Sigmoid colon (tissue), 7 donors: Measurements from ENCODE around the gene KLHL12. TPM values are rescaled to one million over a fixed set of nuclear protein-coding genes. Genes with fewer than 3 reads are reported as not detected.

Experiments used
- polyA plus RNA-seq, 3 donors: library from polyadenylated mRNA; stranded (reverse); fragments of 200-250 nt; gene quantifications; one replicate each; pipeline ENCODE4 v1.2.3, GENCODE V29; 2013
- small RNA-seq, 3 donors: library from RNA; depleted of rRNA; stranded (forward); fragments of <200 nt; gene quantifications; one replicate each; pipeline ENCODE3, GENCODE V24; 2016
- total RNA-seq, 4 donors: library from RNA; depleted of rRNA; stranded (reverse); fragments of >200 nt; gene quantifications; one replicate each; pipeline ENCODE4 v1.1.0, GENCODE V29; 2016
- donor health status: healthy with polysubstance abuse.
- donor health status: Bipolar disorder and iron deficiency.
- donor health status: healthy.

Gene KLHL12
- total and polyA plus RNA-seq, 7 donors = 12.9 to 27.0 (median 18.3) TPM

Small RNA genes lying within 50 kb of the gene (small RNA-seq; reads per million reads assigned to genes)
- gene RF00019 = 0 reads per million in 3 donors

Other genes starting within 250 kb of the KLHL12 start
- gene SYT2, start 216.8 kb downstream of the KLHL12 start, total RNA-seq = under 1 TPM in 1 of 4 donors, not detected in 3; 0.16 TPM
- gene SYT2, start 216.8 kb downstream of the KLHL12 start, polyA plus RNA-seq = under 1 TPM in 1 of 3 donors, not detected in 2; 0.10 TPM
- 10 to 100 TPM; 29.7 to 68.1 (median 39.6) TPM for gene KDM5B, start 118.8 kb downstream of the KLHL12 start, total RNA-seq
- 10 to 100 TPM; 10.9 to 16.7 (median 12.0) TPM for gene KDM5B, start 118.8 kb downstream of the KLHL12 start, polyA plus RNA-seq
- gene PCAT6, start 116.3 kb downstream of the KLHL12 start, total RNA-seq = not detected
- 1 to 10 TPM in 2 of 3 donors, not detected in 1; 1.6 to 1.7 TPM for gene PCAT6, start 116.3 kb downstream of the KLHL12 start, polyA plus RNA-seq
- 1 to 10 TPM; 3.6 to 7.3 (median 4.8) TPM for gene RABIF, start 38.1 kb downstream of the KLHL12 start, total RNA-seq
- 10 to 100 TPM in 2 of 3 donors, 1 to 10 TPM in 1; 9.0 to 17.6 (median 15.0) TPM for gene RABIF, start 38.1 kb downstream of the KLHL12 start, polyA plus RNA-seq
- gene ADIPOR1, start 31.1 kb upstream of the KLHL12 start, total RNA-seq = 10 to 100 TPM; 57.4 to 76.2 (median 65.8) TPM
- gene ADIPOR1, start 31.1 kb upstream of the KLHL12 start, polyA plus RNA-seq = 10 to 100 TPM; 54.4 to 82.9 (median 79.8) TPM
- gene CYB5R1, start 40.0 kb upstream of the KLHL12 start, total RNA-seq = 10 to 100 TPM; 24.6 to 45.3 (median 36.2) TPM
- 10 to 100 TPM in 1 of 3 donors, 1 to 10 TPM in 2; 8.6 to 27.1 (median 9.6) TPM for gene CYB5R1, start 40.0 kb upstream of the KLHL12 start, polyA plus RNA-seq
- 10 to 100 TPM; 71.7 to 99.4 (median 88.2) TPM for gene TMEM183A, start 80.1 kb upstream of the KLHL12 start, total RNA-seq
- 100 to 1,000 TPM in 1 of 3 donors, 10 to 100 TPM in 2; 72.5 to 108 (median 77.5) TPM for gene TMEM183A, start 80.1 kb upstream of the KLHL12 start, polyA plus RNA-seq
- 10 to 100 TPM in 1 of 4 donors, 1 to 10 TPM in 3; 1.1 to 15.0 (median 2.8) TPM for gene PPFIA4, start 99.3 kb upstream of the KLHL12 start, total RNA-seq
- under 1 TPM in 1 of 3 donors, not detected in 2; 0.52 TPM for gene PPFIA4, start 99.3 kb upstream of the KLHL12 start, polyA plus RNA-seq
- gene MYOG, start 158.8 kb upstream of the KLHL12 start, total RNA-seq = not detected
- not detected for gene MYOG, start 158.8 kb upstream of the KLHL12 start, polyA plus RNA-seq
- gene ADORA1, start 200.5 kb upstream of the KLHL12 start, total RNA-seq = 1 to 10 TPM in 1 of 4 donors, under 1 TPM in 1, not detected in 2; 0.33 to 1.1 TPM
- gene ADORA1, start 200.5 kb upstream of the KLHL12 start, polyA plus RNA-seq = 1 to 10 TPM in 1 of 3 donors, under 1 TPM in 1, not detected in 1; 0.92 to 1.3 TPM
- not detected for gene MYBPH, start 248.6 kb upstream of the KLHL12 start, total RNA-seq
- not detected for gene MYBPH, start 248.6 kb upstream of the KLHL12 start, polyA plus RNA-seq